Stimulated activated CD4-positive, alpha-beta T cell treated with anti-CD3 and anti-CD28 coated beads, Interleukin-4, amount 100 ng/mL, for 48 hours (primary cell): ENCODE data around the gene SULT6B1.

ENCODE experiments used
- DNase-seq, 2 donors: peaks; one replicate each; pipeline ENCODE4 v3.0.0-alpha.2; 2020; ENCODE audit warnings: low read depth in 2 of 2

SULT6B1 gene

DNA sequence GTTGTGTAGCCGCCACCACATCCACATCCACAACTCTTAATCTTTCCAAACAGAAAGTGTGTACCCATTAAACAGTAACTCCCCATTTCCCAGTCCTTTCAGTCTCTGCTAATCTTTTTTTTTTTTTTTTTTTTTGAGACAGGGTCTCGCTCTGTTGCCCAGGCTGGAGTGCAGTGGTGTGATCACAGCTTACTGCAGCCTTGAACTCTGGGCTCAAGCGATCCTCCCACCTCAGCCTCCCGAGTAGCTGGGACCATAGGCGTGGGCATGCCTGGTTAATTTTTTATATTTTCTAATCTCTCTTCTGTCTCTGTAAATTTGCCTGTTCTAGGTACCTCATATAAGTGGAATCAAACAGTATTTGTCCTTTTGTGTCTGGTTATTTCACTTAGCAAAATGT, 35.2 kb downstream of the SULT6B1 start:
- no peak for DNase-seq

DNA sequence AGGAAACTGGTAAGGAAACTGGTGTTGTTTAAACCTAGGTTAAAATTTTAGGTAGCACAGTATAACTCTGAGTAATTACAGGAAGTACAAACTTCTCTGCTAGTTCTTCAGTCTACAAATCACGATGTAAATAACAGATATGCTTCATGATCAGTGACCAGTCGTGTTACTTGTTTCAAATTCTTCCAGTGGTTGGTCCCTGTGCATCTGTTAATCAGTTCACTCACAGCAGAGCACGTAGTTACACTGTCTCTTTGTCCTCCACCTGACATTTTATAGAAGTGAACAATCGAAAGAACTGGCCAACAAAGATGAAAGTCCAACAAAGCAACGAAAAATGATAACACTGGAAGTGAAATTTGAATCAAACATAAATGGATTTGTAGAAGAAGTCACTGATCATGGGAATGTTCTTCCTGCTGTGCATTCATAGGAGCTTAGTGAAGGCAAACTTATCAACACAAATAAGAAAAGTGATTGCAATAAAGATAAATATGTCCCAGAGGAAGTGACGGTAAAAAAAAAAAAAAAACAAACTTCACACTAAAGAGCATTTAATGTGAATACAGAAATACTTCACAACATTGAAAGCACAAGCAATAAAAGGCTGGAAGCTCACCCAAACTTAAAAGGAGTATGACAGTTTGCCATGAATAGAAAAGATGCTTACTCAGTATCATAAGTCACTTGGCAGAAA, 38.7 kb downstream of the SULT6B1 start:
- DNase-seq = no peak

DNA sequence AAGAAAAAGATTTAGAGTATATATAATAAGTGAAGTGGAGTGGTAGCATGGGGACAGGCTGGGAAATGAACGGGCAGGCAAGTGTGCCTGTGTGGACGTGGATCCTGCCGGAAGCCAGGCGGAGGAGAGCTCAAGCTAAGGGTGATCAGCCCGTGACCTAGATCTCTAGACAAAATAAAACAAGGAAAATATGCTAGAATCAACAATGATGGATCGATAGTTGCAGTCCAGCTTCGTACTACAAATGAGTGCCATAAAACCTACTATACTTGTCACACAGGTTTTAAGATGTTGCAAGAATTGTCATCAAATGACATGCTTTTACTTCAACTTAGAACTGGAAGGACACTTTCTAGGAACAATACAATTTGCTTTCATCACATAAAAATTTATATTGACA, 40.1 kb downstream of the SULT6B1 start:
- DNase-seq = no peak

DNA sequence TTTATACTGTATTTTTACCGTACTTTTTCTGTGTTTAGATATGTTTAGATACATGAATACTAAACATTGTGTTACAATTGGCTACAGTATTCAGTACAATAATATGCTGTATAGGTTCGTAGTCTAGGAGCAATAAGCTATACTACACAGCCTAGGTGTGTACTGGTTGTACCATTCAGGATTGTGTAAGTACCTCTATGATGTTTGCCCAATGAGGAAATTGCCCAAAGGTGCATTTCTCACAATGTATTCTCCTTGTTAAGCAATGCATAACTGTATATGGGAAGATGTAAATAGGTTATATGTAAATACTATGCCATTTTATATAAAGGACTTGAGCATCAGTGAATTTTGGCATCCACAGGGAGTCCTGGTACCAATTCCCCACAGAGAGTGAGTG, 42.4 kb downstream of the SULT6B1 start:
- DNase-seq = no peak

DNA sequence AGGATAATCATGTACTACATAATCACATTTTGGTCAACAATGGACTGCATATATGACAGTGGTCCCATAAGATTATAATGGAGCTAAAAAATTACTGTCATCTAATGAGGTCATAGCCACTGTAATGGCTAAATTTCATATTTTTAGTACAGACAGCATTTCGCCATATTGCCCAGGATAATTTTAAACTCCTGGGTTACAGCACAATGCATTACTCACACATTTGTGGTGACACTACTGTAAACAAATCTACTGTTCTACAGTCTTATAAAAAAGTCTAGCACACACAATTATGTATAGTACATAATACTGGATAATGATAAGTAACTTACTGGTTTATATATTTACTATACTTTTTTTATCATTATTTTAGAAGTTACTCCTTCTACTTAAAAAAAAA, 44.5 kb downstream of the SULT6B1 start:
- no peak for DNase-seq

DNA sequence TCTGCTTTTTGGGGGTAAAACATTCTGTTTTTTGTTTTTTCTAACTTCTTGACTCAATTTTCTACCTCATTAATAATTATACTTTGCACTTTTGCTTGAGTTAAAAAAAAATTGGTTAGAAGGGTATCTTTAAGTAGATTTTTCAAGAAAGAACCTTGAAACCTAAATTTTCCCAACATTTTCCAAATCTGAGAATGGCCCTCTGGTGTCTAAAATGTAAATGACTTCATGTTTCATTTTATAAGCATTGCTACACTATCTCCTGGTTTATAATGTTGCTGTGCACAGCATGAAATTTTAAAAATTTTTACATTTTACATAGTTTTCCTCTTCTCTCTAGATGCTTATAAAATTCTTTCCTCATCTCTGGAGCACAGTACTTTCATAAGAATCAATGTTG, 45.9 kb downstream of the SULT6B1 start:
- DNase-seq = no peak

DNA sequence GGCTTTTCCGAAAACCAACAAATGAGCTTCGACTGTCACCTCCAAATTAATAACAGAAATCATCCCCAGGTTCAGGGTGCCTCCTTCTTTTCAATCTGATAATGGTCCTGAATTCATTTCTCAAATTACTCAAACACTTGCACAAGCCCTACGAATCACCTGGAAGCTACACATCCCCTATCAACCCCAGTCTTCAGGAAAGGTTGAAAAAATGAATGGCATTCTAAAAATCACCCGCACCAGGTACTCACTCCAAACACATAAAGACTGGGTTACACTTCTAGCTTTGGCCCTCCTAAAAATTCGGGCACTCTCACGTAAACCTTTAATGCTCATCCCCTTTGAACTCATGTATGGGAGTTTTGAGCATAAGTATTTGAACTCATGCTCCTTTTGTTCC, 55.6 kb downstream of the SULT6B1 start:
- DNase-seq = no peak

DNA sequence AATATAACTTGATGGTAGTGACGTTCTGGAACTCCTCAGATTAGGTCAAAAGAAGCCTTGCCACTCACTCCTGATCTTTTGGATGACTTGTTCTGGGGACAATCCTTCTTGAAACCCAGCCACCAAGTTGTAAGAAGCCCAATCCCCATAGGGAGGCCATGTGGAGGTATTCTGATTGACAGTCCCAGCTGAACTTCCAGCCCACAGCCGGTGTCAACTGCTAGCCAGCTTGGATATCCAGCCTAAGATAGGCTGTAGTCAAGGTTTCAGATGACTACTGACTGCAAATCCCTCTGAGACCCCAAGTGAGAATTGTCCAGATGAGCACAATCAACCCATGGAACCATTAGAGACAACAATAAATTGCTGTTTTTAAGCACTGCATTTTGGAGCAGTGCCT, 63.1 kb downstream of the SULT6B1 start:
- DNase-seq = no peak

DNA sequence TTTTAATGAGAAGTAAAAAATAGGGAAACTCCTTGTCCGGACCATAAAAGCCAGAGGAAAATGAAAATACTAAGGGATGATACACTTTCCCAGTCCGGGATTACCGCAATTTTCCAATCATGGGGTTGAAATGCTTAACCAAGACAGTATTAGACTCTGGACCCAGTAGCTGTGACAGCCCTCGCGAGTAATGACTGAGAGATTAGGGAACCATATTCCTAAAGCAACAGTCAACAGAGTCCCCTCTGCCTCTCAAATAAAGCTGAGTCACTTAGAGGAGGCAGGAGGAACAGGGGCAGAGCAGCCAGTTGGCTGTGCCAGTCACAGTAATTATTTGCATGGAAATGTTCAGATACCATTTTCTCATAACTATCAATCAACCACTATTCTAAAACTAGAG, 69.3 kb downstream of the SULT6B1 start:
- DNase-seq = no peak
